ENCODE measurements around the gene KCNJ1. TPM values are rescaled to one million over a fixed set of nuclear protein-coding genes. Genes with fewer than 3 reads are reported as not detected.

KCNJ1 gene
- polyA plus RNA-seq, 1 of the 3 experiments (the other 2 are of a cell fraction), result not detected

DNA sequence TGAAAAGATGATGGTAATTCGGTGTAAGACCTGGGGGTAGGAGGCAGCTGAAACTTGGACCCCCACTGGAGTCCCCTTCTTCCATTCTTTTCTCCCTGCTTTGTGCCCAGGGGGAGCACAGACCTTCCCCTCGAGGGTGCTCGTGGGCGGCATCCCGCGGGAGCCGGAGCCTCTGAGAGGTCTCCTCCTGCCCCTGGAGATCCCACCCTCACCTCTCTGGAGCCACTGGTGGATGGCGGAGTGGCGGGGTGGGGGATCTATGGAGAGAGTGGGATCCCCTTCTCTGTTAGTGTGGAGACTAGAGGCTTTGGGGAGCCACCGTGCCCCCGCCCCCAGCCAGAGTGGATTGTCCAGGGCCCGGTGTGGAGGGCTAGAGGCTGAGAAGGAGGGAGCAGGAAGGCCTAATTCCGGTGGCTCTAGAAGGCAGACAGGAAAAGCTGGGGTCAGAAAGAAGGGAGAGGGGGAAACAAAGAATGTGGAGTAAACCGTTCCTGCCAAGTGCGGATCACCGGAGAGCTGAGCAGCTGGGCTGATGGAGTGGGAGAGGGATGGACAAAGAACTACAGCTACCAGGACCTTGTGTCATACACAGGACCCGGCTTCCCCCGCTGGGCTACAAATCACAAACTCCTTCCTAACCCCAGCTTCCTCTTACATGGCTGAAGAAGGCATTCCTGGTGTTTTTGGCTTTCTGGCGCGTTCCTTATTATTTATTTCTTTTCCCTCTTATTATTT is 41.9 kb downstream of the KCNJ1 start:
- H3K4me1 ChIP-seq (ENCODE audit: control insufficient read depth in 1 of 2, insufficient read depth in 2 of 2, low read depth in 1 of 2, low read length in 1 of 2), result no peaks in the 10 kb centered on the region; a peak in 1 of 4 replicates
- no peak for DNase-seq
- no peak overlapping the region for H3K4me3 ChIP-seq (ENCODE audit: low read depth in 2 of 2, low read length in 1 of 2)
- 90% methylated on average over 15 of the region's 20 CpGs for WGBS (ENCODE audit: low lambda C conversion rate)
- TF ChIP-seq NRF1 (IDR thresholded peaks at IDR 0.05; ENCODE audit: low read depth, low read length) (no peak), RXRA (IDR thresholded peaks at IDR 0.05; ENCODE audit: borderline replicate concordance, low read depth) (no peak), EZH2phosphoT487 (IDR thresholded peaks at IDR 0.05; ENCODE audit: borderline replicate concordance, low read depth) (no peak), NFIC (IDR thresholded peaks at IDR 0.05; ENCODE audit: borderline replicate concordance) (no peak), TAF1 (IDR thresholded peaks at IDR 0.05; ENCODE audit: borderline replicate concordance, low read depth, low read length) (no peak), TCF12 (IDR thresholded peaks at IDR 0.05) (no peak), TEAD4 (IDR thresholded peaks at IDR 0.05; ENCODE audit: borderline replicate concordance, insufficient read depth) (no peak), ELF1 (IDR thresholded peaks at IDR 0.05) (no peak), SMC3 (IDR thresholded peaks at IDR 0.05; ENCODE audit: low read depth, low read length) (no peak), YY1 (IDR thresholded peaks at IDR 0.05; ENCODE audit: low read depth) (no peak), MEF2A (IDR thresholded peaks at IDR 0.05; ENCODE audit: borderline replicate concordance, low read depth) (no peak)
- TF ChIP-seq, protein P1, sequence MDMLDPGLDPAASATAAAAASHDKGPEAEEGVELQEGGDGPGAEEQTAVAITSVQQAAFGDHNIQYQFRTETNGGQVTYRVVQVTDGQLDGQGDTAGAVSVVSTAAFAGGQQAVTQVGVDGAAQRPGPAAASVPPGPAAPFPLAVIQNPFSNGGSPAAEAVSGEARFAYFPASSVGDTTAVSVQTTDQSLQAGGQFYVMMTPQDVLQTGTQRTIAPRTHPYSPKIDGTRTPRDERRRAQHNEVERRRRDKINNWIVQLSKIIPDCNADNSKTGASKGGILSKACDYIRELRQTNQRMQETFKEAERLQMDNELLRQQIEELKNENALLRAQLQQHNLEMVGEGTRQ (IDR thresholded peaks at IDR 0.05; ENCODE audit: borderline replicate concordance, low read depth, low read length), result no peak
- TF ChIP-seq, protein P2, sequence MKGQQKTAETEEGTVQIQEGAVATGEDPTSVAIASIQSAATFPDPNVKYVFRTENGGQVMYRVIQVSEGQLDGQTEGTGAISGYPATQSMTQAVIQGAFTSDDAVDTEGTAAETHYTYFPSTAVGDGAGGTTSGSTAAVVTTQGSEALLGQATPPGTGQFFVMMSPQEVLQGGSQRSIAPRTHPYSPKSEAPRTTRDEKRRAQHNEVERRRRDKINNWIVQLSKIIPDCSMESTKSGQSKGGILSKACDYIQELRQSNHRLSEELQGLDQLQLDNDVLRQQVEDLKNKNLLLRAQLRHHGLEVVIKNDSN (IDR thresholded peaks at IDR 0.05; ENCODE audit: borderline replicate concordance, low read depth), result no peak
- TF ChIP-seq, protein P3, sequence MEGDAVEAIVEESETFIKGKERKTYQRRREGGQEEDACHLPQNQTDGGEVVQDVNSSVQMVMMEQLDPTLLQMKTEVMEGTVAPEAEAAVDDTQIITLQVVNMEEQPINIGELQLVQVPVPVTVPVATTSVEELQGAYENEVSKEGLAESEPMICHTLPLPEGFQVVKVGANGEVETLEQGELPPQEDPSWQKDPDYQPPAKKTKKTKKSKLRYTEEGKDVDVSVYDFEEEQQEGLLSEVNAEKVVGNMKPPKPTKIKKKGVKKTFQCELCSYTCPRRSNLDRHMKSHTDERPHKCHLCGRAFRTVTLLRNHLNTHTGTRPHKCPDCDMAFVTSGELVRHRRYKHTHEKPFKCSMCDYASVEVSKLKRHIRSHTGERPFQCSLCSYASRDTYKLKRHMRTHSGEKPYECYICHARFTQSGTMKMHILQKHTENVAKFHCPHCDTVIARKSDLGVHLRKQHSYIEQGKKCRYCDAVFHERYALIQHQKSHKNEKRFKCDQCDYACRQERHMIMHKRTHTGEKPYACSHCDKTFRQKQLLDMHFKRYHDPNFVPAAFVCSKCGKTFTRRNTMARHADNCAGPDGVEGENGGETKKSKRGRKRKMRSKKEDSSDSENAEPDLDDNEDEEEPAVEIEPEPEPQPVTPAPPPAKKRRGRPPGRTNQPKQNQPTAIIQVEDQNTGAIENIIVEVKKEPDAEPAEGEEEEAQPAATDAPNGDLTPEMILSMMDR (IDR thresholded peaks at IDR 0.05), result no peak
- peaks cover 11% of the 10 kb centered on the region for H3F3A ChIP-seq (replicated peaks; ENCODE audit: insufficient read depth)
- no peaks in the 10 kb centered on the region for H3K9me3 ChIP-seq
- H4K20me1 ChIP-seq (ENCODE audit: insufficient read depth), result no peaks in the 10 kb centered on the region
- no peaks in the 10 kb centered on the region for H3K9me2 ChIP-seq
- no peaks in the 10 kb centered on the region for H3K79me2 ChIP-seq (ENCODE audit: insufficient read depth)
- H3K36me3 ChIP-seq (replicated peaks in 1 of 2; ENCODE audit: control insufficient read depth in 1 of 2, insufficient read depth in 2 of 2, low read length in 1 of 2), result no peaks in the 10 kb centered on the region
- ChIA-PET CTCF (interaction anchor here (7.9 to 8.6 kb wide), 2 partner anchors 653 to 667 kb away, joined by 92 to 123 read pairs; no protein-coding TSS in a partner anchor), POLR2A (no interaction called here)
- no peak overlapping the region for H2AFZ ChIP-seq (ENCODE audit: low read depth)
- no peak overlapping the region for H3K9ac ChIP-seq
- no peak overlapping the region for H3K27ac ChIP-seq (ENCODE audit: low read depth in 2 of 2, low read length in 1 of 2)
- H3K4me2 ChIP-seq, result no peak overlapping the region
- H3K27me3 ChIP-seq (ENCODE audit: insufficient read depth), result no peaks in the 10 kb centered on the region
